ENCODE data around the gene DUSP28. TPM values are rescaled to one million over a fixed set of nuclear protein-coding genes. Genes with fewer than 3 reads are reported as not detected.
A peak's percentile ranks its signal among the peaks of the same experiment; 100 is the strongest.

The DUSP28 gene
- total and polyA plus RNA-seq, 2 of the 13 experiments (the other 11 are each of a cell fraction or from before 2014, with no cell fraction given) = 5.2 to 8.6 TPM

GRCh38 chr2:240586198-240586918, 26.2 kb downstream of the DUSP28 start, which contains the start of gene CAPN10 (continued):
- TF ChIP-seq ZBTB40 (IDR thresholded peaks at IDR 0.05) (no peak), ZBTB40 (CRISPR knock-in tag; IDR thresholded peaks at IDR 0.05) (no peak), SSRP1 (CRISPR knock-in tag; IDR thresholded peaks at IDR 0.05) (no peak), ZNF34 (CRISPR knock-in tag; IDR thresholded peaks at IDR 0.05; ENCODE audit: borderline replicate concordance) (no peak; the same call in 1 of the 2 replicates), HOXA7 (CRISPR knock-in tag; IDR thresholded peaks at IDR 0.05) (0 out of 2 replicates have a peak, but pooled peaks have one; percentile 76), ZMAT3 (CRISPR knock-in tag; conservative IDR thresholded peaks at IDR 0.05) (peak; percentile 64; the same call in 1 of the 2 replicates), KMT2A (CRISPR knock-in tag; IDR thresholded peaks at IDR 0.05) (peak; percentile 96), PLRG1 (conservative IDR thresholded peaks at IDR 0.05) (no peak), TEF (CRISPR knock-in tag; IDR thresholded peaks at IDR 0.05) (peak; percentile 59; the same call in 1 of the 2 replicates), SPEN (CRISPR knock-in tag; IDR thresholded peaks at IDR 0.05; ENCODE audit: low read depth) (peak; percentile 92), POGZ (CRISPR knock-in tag; IDR thresholded peaks at IDR 0.05) (peak; percentile 91), FOSL2 (CRISPR knock-in tag; IDR thresholded peaks at IDR 0.05) (peak; percentile 60; the same call in 1 of the 2 replicates), TCF7 (IDR thresholded peaks at IDR 0.05; ENCODE audit: low read depth) (no peak), SP4 (CRISPR knock-in tag; IDR thresholded peaks at IDR 0.05) (peak; percentile 64), SOX5 (CRISPR knock-in tag; IDR thresholded peaks at IDR 0.05; ENCODE audit: borderline replicate concordance) (peak; percentile 34), ZNF329 (CRISPR knock-in tag; IDR thresholded peaks at IDR 0.05; ENCODE audit: low read depth) (no peak), ZNF383 (CRISPR knock-in tag; IDR thresholded peaks at IDR 0.05; ENCODE audit: borderline replicate concordance) (no peak), PITX1 (CRISPR knock-in tag; IDR thresholded peaks at IDR 0.05) (peak; percentile 74), ZNF770 (CRISPR knock-in tag; IDR thresholded peaks at IDR 0.05) (no peak; the same call in 1 of the 2 replicates)
